GM21786 (cell line): ENCODE data around the gene RAB4B.
"Not testable (repeated sequence)": the region's sequence is repeated elsewhere in the genome, so short reads cannot be mapped to it uniquely, and the experiment has no call there.

Source experiments
- ATAC-seq: cut with Tn5 transposase; IDR thresholded peaks from one replicate; pipeline ENCODE4 v1.9.1; 2021; ENCODE audit not compliant: unreplicated experiment

RAB4B gene

GRCh38 chr19:40842012-40842411 is 64.0 kb downstream of the RAB4B start:
- ATAC-seq: not testable (repeated sequence)

GRCh38 chr19:40842997-40843652 is 65.1 kb downstream of the RAB4B start:
- not testable (repeated sequence) for ATAC-seq

- ATAC-seq: not testable (repeated sequence)
Measured at GRCh38 chr19:40843653-40844052, 65.6 kb downstream of the RAB4B start.
